T-helper 2 cell treated with Interferon-gamma antibody and Interleukin-4, amounts not matched to agents 5 μg/mL and 100 μg/mL, for 36 hours (primary cell): ENCODE data around the gene IL34.
"Not testable (repeated sequence)": the region's sequence is repeated elsewhere in the genome, so short reads cannot be mapped to it uniquely, and the experiment has no call there.

Source experiments
- DNase-seq: peaks from one replicate; pipeline ENCODE4 v3.0.0; 2021; ENCODE audit warnings: low spot score
- H3K27ac Mint-ChIP-seq: one replicate; pipeline ENCODE4 v1.8.0; 2021; ENCODE audit warnings: mild to moderate bottlenecking, mixed read lengths
- H3K27me3 Mint-ChIP-seq: one replicate; pipeline ENCODE4 v1.8.0; 2021; ENCODE audit warnings: low read depth, mixed read lengths
- H3K36me3 Mint-ChIP-seq: one replicate; pipeline ENCODE4 v1.8.0; 2021; ENCODE audit warnings: low read depth, mixed read lengths
- H3K4me1 Mint-ChIP-seq: one replicate; pipeline ENCODE4 v1.8.0; 2021; ENCODE audit warnings: low read depth, mixed read lengths
- H3K4me3 Mint-ChIP-seq: one replicate; pipeline ENCODE4 v1.8.0; 2022; ENCODE audit warnings: mild to moderate bottlenecking, moderate library complexity, mixed read lengths
- H3K9me3 Mint-ChIP-seq: one replicate; pipeline ENCODE4 v1.8.0; 2021; ENCODE audit warnings: mixed read lengths

Gene IL34

GRCh38 chr16:70612931-70613330 lies 33.4 kb upstream of the IL34 start:
- no peak overlapping the region for H3K27ac Mint-ChIP-seq
- peaks cover 2% of the 10 kb centered on the region for H3K27me3 Mint-ChIP-seq
- no peak for DNase-seq
- H3K4me1 Mint-ChIP-seq: no peaks in the 10 kb centered on the region
- no peaks in the 10 kb centered on the region for H3K36me3 Mint-ChIP-seq
- H3K4me3 Mint-ChIP-seq: no peak overlapping the region
- no peaks in the 10 kb centered on the region for H3K9me3 Mint-ChIP-seq

GRCh38 chr16:70614208-70614951 lies 32.0 kb upstream of the IL34 start:
- Mint-ChIP-seq H3K9me3 (no peaks in the 10 kb centered on the region), H3K27ac (no peak overlapping the region), H3K4me1 (no peaks in the 10 kb centered on the region), H3K27me3 (peaks cover 4% of the 10 kb centered on the region), H3K4me3 (no peak overlapping the region), H3K36me3 (no peaks in the 10 kb centered on the region)
- no peak for DNase-seq

GRCh38 chr16:70615945-70616344 lies 30.4 kb upstream of the IL34 start:
- DNase-seq: no peak
- no peak overlapping the region for H3K27ac Mint-ChIP-seq
- no peaks in the 10 kb centered on the region for H3K36me3 Mint-ChIP-seq
- no peak overlapping the region for H3K4me3 Mint-ChIP-seq
- no peaks in the 10 kb centered on the region for H3K9me3 Mint-ChIP-seq
- no peaks in the 10 kb centered on the region for H3K4me1 Mint-ChIP-seq
- peaks cover 6% of the 10 kb centered on the region for H3K27me3 Mint-ChIP-seq

DNA sequence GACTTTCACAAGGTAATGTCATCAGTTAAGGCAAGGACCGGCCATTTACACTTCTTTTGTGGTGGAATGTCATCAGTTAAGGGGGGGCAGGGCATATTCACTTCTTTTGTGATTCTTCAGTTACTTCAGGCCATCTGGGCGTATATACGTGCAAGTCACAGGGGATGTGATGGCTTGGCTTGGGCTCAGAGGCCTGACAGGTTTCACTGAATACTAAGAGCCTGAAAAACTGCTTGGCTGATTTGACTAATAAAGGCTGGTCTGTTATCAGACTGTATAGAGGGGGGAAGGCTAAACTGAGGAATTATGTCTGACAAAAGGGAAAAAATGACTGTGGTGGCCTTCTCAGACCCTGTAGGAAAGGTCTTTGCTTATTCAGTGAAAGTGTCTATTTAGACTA lies 24.5 kb upstream of the IL34 start:
- H3K27me3 Mint-ChIP-seq: peaks cover 13% of the 10 kb centered on the region
- not testable (repeated sequence) for H3K36me3 Mint-ChIP-seq, H3K27ac Mint-ChIP-seq, H3K4me1 Mint-ChIP-seq, H3K9me3 Mint-ChIP-seq, H3K4me3 Mint-ChIP-seq, DNase-seq

GRCh38 chr16:70627696-70628095 lies 18.7 kb upstream of the IL34 start:
- Mint-ChIP-seq H3K27me3 (peaks cover 19% of the 10 kb centered on the region), H3K4me1 (no peaks in the 10 kb centered on the region), H3K36me3 (no peaks in the 10 kb centered on the region), H3K4me3 (no peak overlapping the region), H3K27ac (no peak overlapping the region), H3K9me3 (peaks cover 6% of the 10 kb centered on the region)
- no peak for DNase-seq

- Mint-ChIP-seq H3K27ac (no peak overlapping the region), H3K36me3 (no peaks in the 10 kb centered on the region), H3K4me3 (no peak overlapping the region), H3K4me1 (no peaks in the 10 kb centered on the region), H3K9me3 (peaks cover 6% of the 10 kb centered on the region), H3K27me3 (peaks cover 9% of the 10 kb centered on the region)
- no peak for DNase-seq
These were observed 15.2 kb upstream of the IL34 start for GRCh38 chr16:70630960-70631745.

- H3K9me3 Mint-ChIP-seq: peaks cover 6% of the 10 kb centered on the region
- no peak overlapping the region for H3K4me3 Mint-ChIP-seq
- no peak for DNase-seq
- no peaks in the 10 kb centered on the region for H3K4me1 Mint-ChIP-seq
- no peak overlapping the region for H3K27ac Mint-ChIP-seq
- H3K36me3 Mint-ChIP-seq: no peaks in the 10 kb centered on the region
- H3K27me3 Mint-ChIP-seq: peaks cover 9% of the 10 kb centered on the region
These were observed 14.1 kb upstream of the IL34 start for GRCh38 chr16:70632273-70632672.

DNA sequence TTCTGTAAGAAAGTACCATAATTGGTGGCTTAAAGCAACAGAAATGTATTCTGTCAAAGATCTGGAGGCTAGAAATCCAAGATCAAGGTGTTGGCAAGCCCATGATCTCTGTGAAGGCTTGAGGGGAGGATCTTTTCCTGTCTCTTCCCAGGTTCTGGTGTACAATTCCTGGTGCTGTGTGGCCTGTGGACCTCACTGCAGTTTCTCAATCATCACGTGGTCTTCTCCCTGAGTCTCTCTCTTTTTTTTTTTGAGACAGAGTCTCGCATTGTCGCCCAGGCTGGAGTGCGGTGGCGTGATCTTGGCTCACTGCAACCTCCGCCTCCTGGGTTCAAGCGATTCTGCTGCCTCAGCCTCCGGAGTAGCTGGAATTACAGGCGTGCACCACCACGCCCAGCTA lies 12.7 kb upstream of the IL34 start:
- not testable (repeated sequence) for H3K27ac Mint-ChIP-seq, H3K9me3 Mint-ChIP-seq, H3K36me3 Mint-ChIP-seq, H3K4me3 Mint-ChIP-seq, H3K4me1 Mint-ChIP-seq, DNase-seq, H3K27me3 Mint-ChIP-seq

DNA sequence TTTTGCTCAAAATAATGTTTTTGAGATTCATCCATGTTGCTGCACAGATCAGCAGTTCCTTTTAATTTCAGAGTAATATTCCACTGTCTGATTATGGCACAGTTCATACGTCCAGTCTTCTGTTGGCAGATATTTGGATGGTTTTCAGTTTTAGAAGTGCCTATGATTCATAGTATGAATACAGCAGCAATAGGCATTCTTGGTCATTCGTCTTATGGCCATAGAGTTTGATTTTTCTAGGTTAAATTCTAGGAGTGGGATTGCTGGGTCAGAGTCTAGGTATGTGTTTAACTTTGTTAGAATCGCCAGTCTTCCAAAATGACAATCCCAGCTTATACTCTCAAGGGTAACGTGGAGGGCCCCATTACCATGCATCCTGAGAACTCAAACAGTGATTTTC lies 11.5 kb upstream of the IL34 start:
- DNase-seq: no peak
- Mint-ChIP-seq H3K27ac (no peak overlapping the region), H3K27me3 (peaks cover 8% of the 10 kb centered on the region), H3K4me1 (no peaks in the 10 kb centered on the region), H3K9me3 (peaks cover 6% of the 10 kb centered on the region), H3K36me3 (no peaks in the 10 kb centered on the region), H3K4me3 (no peak overlapping the region)

DNA sequence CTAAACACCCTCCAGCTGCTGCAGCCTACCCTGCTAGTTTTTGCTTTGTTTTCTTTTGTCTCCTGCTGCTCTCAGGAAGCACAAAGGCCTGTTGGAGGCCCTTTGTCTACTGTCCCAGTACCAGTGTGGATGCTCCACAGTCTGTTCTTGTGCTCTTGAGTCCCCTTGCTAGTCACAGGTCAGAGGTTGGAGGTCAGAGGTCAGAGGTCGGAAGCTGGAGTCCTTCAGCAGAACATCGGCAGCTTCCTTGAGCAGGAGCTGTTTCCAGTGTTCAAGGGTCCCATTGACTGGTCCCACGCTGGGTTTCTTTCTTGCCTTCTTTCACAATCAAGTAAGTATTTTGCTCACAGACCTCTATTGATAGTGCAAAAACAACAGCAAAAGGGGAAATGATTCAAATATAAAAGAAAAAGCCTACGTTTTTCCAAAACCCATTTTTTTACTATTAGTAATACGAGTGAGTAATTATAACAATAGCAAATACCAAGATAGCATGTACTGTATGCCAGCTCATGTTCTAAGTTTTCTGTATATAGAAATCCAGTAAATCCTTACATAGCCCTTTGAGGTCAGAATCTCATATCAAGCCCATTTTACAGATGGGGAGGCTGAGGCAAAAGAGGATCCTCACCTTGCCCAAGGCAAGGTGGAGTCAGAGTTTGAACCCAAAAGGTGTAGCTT lies 10.9 kb upstream of the IL34 start:
- H3K9me3 Mint-ChIP-seq: peaks cover 6% of the 10 kb centered on the region
- H3K36me3 Mint-ChIP-seq: no peaks in the 10 kb centered on the region
- no peak overlapping the region for H3K27ac Mint-ChIP-seq
- no peak overlapping the region for H3K4me3 Mint-ChIP-seq
- peaks cover 8% of the 10 kb centered on the region for H3K27me3 Mint-ChIP-seq
- DNase-seq: no peak
- H3K4me1 Mint-ChIP-seq: no peaks in the 10 kb centered on the region

- H3K4me1 Mint-ChIP-seq: no peaks in the 10 kb centered on the region
- H3K27ac Mint-ChIP-seq: no peak overlapping the region
- peaks cover 15% of the 10 kb centered on the region for H3K27me3 Mint-ChIP-seq
- H3K36me3 Mint-ChIP-seq: no peaks in the 10 kb centered on the region
- no peak for DNase-seq
- H3K4me3 Mint-ChIP-seq: no peak overlapping the region
- no peaks in the 10 kb centered on the region for H3K9me3 Mint-ChIP-seq
These were observed 7.3 kb upstream of the IL34 start for GRCh38 chr16:70638814-70639792.

DNA sequence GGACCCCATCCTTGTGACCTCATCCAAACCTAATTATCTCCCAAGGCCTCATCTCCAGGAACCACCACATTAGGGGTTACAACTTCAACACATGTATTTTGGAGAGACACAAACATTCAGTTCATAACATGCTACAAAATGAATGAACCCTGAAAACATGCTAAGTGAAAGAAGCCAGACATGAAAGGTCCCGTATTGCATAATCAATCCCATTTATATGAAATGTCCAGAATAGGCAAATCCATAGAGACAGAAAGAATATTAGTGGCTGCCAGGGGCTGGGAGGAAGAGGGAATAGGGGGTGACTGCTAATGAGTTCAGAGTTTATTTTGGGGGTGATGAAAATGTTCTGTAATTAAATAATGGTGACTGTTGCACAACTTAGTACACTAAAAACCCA lies 3.7 kb upstream of the IL34 start:
- no peak for DNase-seq
- Mint-ChIP-seq H3K36me3 (no peaks in the 10 kb centered on the region), H3K4me3 (no peak overlapping the region), H3K9me3 (no peaks in the 10 kb centered on the region), H3K27ac (no peak overlapping the region), H3K27me3 (peaks cover 16% of the 10 kb centered on the region), H3K4me1 (no peaks in the 10 kb centered on the region)

DNA sequence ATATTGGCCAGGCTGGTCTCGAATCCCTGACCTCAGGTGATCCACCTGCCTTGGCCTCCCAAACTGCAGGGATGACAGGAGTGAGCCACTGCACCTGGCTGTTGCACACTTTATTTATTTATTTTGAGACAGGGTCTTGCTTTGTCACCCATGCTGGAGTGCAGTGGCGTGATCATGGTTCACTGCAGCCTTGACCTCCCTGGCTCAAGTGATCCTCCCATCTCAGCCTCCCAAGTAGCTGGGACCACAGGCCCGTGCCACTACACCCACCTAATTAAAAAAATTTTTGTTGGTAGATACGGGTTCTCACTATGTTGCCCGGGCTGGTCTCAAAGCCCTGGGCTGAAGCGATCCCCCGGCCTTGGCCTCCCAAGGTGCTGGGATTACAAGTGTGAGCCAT lies 3.1 kb upstream of the IL34 start:
- DNase-seq, H3K4me1 Mint-ChIP-seq, H3K9me3 Mint-ChIP-seq, H3K4me3 Mint-ChIP-seq, H3K36me3 Mint-ChIP-seq, H3K27ac Mint-ChIP-seq: not testable (repeated sequence)
- H3K27me3 Mint-ChIP-seq: peaks cover 16% of the 10 kb centered on the region
